GM21360 (cell line): ENCODE data around the gene FHAD1.
"Not testable (repeated sequence)": the region's sequence is repeated elsewhere in the genome, so short reads cannot be mapped to it uniquely, and the experiment has no call there.

Experiments used
- ATAC-seq: cut with Tn5 transposase; IDR thresholded peaks from one replicate; pipeline ENCODE4 v1.9.1; 2021; ENCODE audit warnings: mild to moderate bottlenecking, moderate library complexity; ENCODE audit not compliant: unreplicated experiment

Gene FHAD1

DNA sequence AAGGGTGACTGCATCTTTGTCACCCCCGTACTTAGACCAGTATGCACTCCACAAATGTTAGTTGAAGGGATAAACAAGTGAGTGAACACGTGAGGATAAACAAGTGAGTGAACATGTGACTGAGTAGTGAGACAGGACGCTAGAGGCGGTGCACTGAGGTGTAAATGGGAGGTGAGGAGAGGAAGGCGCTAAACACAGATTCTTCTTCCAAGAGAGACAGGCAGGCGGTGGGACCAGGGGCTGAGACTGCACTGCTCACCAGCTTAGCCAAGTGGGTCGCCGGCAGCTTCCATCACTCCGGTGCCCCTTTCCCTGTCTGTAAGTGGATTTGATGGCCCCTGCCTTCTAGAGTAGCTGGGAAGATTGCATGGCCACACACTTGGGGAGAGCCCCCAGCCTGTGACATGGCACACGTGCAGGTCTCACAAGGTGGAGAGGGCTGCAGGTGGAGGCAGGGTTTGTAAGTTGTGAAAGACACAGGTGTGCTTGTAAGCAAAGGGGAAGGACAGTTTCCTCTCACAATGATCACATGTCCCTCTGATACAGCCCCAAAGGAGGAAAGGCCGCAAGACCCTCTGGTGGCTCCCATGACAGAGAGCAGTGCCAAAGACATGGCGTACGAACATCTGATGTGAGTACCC, 115.2 kb downstream of the FHAD1 start:
- ATAC-seq: no peak

DNA sequence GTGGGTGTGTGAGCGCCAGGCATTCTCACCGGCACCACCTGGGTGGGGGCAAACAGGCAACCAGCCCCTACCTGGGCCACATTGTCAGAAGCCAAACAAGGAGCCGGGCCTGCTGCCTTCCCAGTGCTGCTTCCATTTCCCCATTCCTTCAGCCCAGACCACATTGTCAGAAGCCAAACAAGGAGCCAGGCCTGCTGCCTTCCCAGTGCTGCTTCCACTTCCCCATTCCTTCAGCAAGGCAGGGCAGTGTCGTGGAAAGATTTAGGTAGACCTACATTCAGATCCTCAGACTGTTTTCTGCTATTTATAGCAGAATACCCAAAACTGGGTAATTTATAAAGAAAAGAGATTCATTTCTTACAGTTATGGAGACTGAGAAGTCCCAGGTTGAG, 115.7 kb downstream of the FHAD1 start:
- no peak for ATAC-seq

DNA sequence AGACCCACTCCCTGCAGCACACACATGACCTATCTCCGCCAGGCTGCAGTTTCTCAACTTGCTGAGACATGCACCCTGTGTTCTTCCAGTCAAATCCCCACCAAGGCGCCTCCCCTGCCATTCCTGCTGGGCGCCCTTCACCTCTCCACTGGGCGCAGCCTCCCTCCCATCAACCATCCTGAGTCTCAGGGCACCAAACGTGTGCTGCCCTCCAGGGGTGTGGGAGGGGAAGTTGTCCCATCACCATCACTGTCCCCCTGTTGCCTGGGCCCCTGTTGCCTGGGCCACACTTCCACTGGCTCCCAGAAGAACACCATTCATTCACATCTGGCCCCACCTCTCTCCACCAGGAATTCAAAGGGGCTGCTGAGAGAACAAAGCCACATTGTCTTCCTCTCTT, 117.7 kb downstream of the FHAD1 start:
- no peak for ATAC-seq

DNA sequence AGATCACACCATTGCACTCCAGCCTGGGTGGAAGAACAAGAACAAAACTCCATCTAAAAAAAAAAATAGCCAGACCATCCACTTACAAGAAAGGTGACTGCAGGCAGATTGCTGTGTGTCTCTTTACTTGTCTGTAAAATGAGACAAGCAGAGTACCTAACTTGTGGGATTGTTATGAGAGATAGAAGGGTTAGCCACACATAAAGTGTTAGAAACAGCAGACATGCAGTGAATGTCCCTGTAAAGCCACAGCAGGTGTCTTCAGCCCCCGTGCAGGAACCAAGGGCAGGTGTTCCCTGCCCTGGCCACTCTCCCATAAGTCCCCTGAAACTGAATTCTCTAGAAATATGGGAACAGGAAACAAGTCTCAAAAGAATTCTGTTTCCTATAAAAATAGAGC, 121.9 kb downstream of the FHAD1 start:
- no peak for ATAC-seq

DNA sequence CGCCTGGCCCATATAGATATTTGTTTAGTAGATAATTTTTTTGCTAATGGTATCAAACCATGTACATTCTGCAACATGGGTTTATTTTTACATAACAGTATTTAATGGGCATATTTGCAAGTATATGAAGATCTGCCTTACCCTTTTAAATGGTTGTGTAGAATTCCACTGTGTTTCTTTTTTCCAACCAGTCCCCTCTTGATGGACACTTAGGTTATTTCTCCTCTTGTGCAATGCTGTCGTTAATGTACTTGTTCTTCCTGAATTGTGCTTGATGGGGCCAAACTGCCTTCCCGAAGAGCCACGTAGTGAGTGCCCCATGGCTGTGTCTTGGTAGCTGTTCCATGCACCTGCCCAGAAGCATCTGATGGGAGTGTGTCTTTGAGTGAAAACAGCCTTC, 123.2 kb downstream of the FHAD1 start:
- no peak for ATAC-seq

DNA sequence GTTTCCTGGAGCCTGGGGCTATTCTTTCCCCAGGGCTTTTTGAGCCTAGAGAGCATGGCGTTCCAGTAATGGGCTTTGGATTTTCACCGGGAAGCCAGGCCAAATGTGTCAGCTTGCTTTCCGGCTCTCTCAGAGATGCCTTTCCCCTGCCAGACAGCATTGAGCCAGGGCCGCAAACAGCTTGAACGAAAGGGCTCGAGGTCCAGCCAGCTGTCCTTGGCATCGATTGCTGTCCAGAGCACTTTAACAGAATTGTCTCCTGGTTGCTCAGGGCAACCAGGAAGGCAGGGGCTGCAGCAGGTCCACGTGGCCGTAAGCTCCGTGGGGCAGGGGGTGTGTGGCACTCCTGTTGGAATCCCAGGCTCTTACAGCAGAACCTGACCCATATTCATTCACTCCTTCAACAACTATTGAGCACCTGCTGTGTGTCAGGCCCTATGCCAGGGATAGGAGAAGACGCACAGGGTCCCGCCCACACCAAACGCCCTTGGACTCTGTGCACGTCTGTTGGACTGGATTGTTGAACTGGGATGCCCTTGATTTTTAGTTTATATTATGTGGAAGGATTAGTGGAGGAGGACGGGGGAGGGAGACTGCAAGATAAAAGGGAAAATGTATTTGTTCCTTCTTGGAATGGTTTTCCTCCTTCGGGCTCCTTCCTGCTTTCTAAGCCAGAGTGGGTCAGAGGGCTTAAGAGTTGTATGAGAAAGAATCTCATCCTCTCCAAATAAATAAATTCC, 123.9 kb downstream of the FHAD1 start:
- no peak for ATAC-seq

DNA sequence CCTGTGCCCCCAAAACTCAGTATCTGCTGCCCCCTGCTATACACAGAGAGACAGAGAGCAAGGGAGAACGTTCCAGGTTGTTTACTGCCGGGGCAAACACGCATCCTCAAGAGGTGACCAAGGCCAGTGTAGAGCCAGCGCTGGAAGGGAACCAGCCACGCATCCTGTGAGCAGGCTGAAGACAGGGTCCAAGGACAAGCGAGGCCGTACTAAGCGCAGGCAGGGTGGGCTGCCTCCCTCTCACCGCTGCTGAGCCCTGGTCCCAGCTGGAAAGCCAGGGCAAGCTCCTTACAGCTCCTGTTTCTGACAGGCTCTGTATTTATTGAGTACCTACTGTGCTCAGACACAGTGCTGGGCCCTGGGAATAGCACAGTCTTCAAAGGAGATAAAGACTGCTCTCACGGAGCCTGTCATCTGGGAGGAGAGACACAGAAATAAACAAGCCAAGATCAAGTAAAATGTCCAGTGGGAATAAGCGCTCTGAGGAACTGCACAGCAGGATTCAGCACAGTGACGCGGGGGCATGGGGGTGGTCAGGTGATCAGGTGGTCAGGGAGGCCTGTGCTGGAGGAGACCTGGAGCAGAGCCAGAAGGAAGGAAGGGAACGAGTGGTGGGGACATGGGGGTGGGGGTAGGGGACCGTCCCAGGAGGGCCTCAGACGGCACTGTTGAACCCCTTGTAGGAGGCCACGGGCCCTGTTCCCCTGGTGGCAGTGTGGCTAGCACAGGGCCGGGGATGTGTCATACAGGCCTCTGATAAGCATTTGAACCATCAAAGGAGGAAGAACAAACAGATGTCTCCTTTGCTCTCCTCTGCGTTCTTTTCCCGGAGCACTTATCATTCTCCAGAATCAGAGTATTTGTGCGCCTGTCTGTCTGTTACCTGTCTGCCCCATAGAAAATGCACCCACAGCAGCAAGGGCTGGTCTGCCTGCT, 124.9 kb downstream of the FHAD1 start:
- ATAC-seq: no peak

DNA sequence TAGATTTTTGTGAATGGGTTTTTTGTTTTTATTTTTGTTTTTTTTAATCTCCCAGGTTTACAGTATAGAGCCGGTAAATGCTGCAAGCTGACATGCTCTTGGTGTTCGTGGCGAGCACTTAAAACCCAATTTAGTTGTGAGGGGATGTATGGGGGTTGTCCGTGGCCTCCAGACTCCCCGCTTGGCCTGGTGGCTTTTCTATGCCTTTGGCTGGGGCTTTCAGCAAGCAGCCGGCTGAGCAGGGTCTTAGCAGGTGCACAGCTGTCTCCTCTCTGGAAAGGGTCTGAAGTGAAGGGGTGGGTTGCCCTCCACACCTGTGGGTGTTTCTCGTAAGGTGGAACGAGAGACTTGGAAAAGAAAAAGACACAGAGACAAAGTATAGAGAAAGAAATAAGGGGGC, 131.7 kb downstream of the FHAD1 start:
- ATAC-seq: no peak

DNA sequence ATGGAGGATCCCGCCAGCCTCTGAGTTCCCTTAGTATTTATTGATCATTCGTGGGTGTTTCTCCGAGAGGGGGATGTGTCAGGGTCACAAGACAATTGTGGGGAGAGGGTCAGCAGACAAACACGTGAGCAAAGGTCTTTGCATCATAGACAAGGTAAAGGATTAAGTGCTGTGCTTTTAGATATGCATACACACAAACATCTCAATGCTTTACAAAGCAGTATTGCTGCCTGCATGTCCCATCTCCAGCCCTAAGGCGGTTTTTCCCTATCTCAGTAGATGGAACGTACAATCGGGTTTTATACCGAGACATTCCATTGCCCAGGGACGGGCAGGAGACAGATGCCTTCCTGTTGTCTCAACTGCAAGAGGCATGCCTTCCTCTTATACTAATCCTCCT, 132.1 kb downstream of the FHAD1 start:
- not testable (repeated sequence) for ATAC-seq

DNA sequence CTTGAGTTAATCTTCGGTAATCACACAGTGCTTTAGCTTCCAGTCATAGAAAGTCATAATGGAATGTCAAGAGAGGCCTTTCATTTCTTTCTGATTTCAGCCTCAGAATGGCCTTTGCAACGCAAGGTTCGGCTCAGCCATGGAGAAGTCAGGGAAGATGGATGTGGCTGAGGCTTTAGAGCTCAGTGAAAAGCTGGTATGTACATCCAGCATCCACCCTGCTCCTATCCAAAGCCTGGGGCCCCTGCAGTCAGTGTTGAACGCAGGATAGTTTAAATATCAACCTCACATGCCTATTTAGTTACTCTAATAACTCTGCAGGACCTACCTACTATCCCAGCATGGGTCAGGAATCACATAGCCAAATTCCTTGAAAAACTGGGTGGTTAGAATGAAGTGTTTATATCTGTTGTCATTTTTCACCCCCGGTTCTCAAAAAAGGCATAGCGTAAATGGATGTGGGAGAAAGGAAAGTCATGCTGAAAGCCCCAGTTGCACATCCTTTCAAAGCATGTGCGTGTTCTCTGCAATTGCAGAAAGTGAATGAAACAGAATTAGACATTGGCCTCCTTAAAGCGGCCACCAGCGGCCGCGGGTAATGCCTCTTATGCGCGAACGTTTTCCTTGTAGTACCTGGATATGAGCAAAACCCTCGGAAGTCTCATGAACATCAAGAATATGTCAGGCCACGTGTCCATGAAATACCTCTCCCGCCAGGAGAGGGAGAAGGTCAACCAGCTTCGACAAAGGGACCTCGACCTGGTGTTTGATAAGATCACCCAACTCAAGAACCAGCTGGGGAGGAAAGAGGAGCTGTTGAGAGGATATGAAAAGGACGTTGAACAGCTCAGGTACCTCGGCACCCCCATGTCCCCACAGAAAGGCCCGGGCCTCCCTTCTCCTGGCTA, 133.8 kb downstream of the FHAD1 start:
- no peak for ATAC-seq

DNA sequence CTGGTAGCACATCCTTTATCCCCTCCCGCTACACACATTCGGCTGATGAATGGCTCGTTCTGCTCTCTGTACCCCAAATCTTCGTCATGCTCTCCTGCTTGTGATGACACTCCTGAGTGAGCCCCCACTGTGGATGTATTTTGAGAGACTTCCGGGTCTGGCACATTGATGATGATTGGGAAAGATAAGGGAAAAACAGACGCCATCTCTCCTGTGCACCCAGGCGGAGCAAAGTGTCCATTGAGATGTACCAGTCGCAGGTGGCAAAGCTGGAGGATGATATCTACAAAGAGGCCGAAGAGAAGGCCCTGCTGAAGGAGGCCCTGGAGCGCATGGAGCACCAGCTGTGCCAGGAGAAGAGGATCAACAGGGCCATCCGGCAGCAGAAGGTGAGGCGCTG, 134.8 kb downstream of the FHAD1 start:
- no peak for ATAC-seq

DNA sequence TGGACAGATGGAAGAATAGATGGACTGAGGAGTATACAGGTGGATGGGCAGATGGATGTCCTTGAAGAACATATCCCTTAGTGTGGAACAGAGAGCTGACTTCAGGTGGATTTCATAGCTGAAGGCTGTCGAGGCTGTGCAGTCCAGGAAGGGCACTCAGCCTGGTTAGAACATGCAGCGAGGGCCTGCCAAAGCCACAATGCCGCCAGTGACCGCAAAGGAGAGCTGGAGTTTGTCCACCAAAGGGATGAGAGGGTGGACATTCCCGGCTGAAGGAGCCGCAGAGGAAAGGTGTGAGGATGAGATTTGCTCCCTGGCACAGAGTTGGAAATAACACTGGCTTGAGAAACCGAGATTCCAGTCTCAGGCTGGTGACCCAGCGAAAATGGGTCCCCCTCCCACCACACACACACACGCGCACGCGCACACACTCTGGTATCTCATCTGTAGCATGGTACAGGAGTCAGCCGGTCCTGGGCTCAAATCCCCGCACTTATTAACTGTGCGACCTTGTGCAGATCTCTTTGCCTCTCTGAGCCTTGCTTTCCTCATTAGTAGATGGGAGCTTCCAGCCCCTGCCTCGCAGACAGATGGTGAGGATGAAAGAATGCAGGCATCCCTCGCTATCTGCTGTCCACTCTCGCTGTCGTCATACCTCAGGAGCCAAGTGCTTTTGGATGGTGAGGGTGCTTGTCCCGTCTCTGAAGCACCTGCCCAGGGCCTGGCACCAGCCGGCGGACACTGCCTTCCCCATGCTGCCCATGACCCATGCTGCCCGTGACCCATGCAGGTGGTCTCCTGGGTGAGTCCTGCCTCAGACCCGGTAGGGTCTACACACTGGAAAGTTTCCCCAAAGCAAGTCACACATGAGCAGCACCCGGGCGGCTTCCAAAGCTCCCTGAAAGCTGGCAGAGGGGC, 135.8 kb downstream of the FHAD1 start:
- no peak for ATAC-seq

DNA sequence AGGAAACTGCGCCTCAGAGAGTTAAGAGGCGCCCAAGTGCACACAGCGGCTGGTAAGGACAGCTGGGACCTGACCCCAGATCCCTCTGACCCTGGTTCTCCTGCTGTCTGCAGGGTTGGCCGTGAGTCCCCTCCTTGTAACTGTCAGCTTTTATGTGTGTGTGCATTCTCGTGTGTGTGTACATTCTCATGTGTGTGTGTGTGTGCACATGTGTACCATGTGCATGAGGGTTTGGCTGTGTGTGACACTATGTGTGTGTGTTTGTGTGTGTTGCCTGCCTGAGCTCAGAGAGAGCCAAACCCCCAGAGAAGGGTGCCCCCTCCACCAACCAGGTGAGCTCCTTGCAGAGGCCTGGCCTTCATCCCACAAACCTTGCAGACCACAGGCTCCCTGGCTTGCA, 136.8 kb downstream of the FHAD1 start:
- ATAC-seq: no peak

DNA sequence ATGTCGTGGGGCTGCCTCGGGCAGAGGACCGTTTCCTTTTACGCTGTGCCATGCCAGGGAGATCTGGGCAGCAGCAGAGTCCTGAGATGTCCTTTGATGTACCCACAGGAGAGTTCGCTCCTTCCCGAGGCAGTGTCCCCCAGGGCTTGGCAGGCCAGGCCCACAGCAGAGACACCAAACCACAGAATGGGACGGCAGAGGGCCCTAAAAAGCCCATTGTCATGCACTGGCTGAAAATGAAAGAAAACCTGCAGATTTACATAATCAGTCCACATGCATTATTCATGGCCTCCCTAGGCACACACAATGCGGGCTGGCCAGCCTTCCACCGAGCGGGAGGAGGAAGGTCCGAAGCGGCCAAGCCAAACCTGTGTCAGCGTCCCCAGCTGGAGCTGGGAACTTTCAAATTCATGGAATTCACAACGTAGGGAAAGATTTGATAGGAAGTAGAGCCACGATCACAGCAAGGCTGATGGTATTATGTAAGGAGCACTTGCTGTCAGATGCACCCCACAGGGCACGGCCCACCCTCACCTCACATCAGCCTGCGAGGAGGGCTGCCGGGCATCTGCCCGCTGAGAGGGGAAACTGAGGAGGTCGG, 137.4 kb downstream of the FHAD1 start:
- no peak for ATAC-seq

DNA sequence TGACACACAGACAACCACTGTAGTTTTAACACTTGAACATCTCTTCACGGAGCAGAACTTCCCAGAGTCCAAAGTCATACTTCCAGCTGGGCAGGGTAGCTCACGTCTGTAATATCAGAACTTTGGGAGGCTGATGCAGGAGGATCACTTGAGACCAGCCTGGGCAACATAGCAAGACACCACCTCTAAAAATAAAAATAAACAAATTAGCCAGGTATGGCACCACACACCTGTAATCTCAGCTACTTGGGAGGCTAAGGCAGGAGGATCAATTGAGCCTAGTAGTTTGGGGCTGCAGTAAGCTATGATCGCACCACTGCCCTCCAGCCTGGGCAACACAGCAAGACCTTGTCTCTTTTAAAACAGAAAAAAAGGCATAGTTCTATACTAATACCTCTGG, 138.4 kb downstream of the FHAD1 start:
- ATAC-seq: no peak

DNA sequence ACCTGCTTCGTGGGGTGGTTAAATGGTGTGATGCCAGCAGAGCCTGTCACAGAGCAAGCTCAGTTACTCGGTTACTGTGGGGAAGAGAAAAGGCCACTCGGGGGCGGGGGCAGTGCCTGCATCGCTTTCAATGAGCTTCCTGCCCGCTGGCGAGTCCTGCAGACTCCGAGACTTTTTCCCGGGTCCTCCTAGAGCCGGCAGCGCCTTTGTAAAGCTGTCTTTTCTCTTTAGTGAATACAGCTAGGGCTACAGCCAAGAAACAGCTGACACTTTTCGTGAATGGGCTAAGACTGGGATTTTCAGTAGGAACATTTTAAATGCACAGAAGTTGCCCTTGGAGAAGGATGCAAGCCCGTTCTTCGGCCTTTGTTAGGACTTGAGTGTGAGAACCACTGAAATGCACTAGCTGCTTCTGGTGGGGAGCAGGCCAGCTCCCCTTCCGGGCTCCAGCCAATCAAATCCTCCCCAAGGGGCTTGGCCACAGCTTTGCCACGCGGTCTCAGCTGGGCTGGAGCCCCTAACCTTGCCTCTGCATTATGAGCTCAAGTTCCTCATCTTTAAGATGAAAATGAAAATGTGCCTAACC, 139.2 kb downstream of the FHAD1 start:
- ATAC-seq: no peak

DNA sequence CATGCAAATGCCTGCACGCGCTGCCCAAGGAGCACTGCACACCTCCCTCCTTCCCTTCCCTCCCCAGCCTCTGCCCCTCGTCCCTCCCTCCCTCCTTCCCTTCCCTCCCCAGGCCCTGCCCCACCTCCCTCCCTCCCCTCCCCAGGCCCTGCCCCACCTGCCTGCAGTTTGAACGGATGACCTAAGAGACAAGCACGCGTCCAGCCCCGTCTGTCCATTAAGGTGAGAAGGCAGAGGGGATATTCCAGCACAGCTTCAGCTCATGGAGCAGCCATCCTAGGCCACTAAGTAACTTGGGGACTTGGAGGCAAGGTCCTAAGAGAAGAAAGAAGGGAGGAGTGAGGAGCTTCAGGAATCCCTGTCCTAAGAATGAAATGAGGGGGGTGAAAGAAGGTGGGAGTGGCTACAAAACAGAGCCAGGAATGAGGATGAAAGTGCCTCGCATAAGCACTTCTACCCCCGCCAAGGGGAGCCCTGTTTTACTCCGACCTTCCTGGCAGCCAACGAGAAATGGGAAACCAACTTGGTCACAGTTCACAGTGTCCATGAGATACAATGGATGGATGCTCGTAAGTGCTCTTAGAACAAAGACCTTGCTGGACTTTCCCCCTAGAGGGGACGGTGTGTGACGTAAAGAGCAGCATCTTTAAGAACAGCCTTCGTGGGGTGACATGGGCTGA, 141.3 kb downstream of the FHAD1 start:
- ATAC-seq: no peak

DNA sequence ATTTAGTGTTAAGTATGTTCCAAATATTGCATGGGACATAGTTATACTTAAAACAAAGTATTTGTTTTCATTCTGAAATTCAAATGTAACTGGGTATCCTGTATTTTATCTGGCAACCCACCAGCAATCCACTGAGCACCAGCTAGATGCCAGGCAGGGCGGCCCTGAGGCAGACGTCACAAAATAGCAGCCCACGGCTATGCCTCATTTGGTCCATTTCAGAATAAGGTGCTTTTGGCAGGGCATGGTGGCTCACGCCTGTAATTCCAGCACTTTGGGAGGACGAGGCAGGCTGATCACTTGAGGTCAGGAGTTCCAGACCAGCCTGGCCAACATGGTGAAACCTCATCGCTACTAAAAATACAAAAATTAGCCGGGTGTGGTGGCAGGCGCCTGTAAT, 142.8 kb downstream of the FHAD1 start:
- ATAC-seq: not testable (repeated sequence)
